NCI-H82 treated with DMSO at 0.1 percent for 48 hours (cell line): ENCODE data around the gene MYO1A.
A peak's percentile ranks its signal among the peaks of the same experiment; 100 is the strongest.

Source experiments
- DNase-seq: peaks from one replicate; lab custom pipeline; 2025; ENCODE audit not compliant: unreplicated experiment; lab: John Stamatoyannopoulos, UW

Gene MYO1A

DNA sequence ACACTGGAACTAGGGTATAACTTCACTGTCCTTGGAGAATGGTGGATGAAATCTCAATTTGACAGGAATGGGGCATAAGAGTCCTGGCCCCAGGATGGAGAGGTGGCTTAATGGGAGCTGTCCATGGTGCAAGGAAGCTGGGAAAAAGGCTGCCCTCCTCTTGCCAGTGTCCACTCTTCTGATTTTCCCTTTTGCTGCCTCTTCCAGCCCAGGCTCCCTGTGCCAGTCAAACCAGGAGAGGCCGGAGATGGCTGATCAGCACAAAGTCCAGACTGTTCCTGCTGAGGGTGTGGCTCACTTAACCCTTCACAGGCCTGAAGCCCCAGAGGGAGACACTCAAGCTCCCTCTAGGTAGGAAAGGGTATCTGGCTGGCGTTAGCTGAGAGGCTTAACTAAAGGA lies at the start of gene MYO1A:
Gene MYO1A, minus strand, starts transcription at position 240 of the 400 bp plus-strand sequence. CDS start 1,806 bp downstream, outside the sequence.
- no peak for DNase-seq

DNA sequence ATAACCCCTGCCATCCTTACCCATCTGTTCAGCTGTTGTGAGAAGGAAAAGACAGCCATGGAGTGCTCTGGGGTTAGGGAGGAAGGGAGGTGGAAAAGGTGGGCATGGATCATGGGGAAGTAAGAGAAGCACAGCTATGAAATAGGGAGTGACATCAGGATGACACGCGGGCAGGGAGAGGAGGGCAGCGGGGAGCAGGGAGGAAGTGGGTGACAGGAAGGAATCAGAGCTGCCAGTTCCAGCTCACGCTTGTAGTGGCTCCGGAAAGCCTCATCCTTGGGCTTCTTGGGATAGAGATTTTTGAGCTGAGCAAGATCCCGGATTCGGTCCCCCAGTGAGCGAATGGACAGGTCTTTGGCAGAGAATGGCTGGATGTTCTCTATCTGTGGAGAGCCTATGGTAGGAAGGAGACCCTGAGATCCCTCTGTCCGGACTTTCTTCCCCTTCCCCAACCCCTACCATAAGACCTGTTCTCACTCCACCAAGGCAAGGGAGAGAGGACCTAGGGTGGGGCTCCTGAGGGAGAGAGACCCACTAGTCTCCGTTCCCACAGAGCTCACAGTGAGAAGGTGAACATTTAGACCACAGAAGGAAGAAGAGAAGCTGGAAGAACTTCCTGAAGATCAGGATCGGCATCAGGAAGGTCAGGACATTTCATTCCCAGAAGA lies 49.3 kb upstream of the MYO1A start:
- no peak for DNase-seq

DNA sequence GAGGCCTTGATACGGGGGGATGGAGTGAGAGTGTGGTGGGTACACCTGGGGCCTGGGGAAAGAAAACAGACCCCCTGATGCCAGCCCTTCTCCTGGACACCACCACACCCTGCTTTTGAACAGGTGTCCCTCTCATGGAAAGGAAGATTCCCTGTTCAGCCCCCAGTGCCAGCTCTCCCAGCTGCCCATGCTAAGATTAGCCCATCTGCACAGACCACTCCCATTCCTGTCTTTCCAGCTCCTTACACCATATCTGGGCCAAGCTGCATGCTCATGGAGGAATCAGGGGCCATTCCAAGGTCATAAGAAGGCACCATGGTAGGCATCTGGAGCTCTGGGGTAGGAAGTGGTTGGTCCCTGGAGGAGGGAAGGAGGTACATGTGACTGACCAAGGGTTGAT lies 48.6 kb upstream of the MYO1A start:
- no peak for DNase-seq

DNA sequence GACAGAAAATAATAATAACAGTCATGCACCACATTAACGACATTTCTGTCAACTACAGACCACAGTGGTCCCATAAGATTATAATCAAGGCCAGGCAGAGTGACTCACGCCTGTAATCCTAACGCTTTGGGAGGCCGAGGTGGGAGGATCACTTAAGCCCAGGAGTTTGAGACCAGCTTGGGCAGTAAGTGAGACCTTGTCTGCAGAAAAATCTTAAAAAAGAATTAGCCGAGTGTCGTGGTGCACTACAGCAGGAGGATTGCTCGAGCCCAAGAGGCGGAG lies 47.6 kb upstream of the MYO1A start:
- no peak for DNase-seq

DNA sequence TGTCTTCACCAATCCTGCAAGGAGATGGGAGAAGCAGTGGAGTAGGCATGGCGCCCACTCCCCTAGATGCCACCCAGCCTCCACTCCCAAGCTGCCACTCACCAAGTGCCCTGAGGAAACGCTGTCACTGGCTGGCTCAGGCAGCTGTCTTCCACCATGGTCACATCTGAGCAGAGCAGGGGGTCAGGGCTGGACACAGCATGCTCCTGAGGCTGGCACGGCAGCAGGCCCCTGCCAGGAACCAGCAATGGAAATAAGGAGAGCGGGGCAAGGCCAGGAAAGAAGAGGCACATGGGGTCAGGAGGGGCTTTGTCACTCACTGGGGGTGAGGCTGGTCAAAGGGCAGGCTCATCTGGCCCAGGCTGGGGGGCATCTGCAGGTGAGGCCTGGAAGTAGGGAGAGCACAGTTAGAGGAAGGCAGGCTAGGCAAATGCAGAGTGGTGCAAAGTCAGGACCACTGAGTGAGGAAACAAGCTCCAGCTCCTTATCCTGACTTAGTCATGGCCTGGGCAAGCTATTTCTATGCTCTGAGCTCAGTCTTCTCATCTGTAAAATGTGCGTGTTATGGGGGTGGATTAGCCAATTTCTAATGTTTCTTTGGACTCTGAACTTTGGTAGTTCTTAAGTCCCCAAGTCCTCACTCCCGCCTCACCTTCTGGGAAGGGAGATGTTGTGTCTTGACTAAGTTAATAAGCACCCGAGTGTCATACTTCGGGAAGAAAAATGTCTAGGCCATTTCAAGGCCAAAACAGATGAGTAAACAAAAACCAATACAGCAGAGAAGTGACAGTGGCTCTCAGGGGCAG lies 47.0 kb upstream of the MYO1A start:
- no peak for DNase-seq

DNA sequence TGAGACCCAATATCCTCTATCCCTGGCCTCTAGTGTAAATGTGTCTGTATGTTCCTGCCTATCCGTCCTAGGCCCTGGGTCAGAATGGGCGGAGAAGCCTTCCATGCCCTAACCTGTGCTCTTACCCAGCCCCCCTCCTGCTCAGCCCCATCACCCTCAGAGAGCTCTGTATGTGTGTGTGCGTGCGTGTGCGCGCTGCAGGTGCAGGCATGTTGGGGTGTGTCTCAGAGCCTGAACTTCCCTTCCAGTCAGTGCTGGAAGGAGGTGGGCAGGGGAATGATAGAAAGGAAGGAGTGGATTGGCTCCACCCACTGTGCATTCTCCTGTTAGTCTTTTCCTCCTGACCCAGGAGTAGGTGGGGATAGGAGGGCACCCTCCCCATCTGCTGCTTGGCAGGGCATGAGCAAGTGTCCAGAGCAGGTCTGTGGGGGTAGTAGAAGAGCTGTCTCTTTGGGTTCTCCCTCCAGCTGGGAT lies 46.2 kb upstream of the MYO1A start:
- DNase-seq: no peak

DNA sequence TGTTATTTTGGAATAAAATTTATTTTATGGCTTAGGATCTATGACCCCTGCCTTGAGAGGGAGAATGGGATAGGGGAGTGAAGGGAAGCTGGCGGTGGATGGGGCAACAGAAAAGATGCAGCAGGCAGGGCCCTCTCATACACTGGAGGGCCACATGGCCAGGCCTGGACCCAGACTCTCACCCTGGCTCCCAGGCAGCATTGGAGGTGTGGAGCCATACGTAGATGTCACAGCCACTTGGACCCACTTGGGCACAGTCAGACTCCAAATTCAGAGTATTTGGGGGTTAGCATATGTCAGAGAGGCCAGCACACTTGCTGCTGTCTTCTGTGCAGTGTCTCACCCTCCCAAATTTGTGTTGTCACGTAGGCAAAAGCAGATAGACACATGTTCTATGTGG lies 45.5 kb upstream of the MYO1A start:
- DNase-seq: no peak

DNA sequence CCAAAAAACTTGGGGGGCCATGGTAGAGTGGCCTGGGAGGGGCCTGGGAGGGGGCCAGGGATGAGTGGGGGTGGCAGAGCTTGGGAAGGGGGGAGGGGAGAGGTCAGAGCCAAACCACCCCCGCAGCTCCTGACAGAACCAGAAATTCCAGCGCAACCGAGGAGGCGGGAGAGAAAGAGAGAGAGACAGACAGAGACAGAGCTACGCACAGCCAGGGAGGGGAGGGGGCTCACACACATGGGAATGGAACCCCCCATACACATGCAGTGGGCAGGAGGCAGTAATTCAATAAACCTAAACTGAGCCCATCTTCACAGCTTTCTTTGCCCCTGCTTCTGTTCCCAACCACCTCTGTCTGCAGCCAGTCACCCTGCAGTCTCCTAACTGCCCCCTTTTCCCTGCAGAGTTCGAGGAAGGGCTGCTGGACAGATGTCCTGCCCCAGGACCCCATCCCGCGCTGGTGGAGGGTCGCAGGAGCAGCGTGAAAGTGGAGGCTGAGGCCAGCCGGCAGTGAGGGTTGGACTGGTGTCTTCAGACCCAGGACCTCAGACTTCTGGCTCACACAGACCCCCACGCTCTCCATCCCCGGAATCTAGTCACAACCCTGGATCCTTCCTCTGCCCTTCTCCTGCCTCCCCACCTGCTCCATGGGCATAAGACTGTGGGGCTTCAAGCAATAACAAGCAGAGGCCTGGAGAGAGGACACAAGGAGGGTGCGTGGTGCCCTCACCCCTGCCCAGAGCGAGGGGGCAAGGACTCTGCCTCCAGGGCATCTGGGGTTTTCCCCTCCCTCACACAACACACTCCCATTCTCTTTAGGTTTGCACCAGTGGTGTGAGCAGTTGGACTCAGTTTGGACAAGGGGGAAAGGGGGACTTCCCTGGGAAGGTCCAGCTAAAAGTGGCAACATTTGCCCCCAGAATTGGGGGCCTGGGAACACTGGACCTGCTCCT lies 44.6 kb upstream of the MYO1A start:
- DNase-seq: no peak

DNA sequence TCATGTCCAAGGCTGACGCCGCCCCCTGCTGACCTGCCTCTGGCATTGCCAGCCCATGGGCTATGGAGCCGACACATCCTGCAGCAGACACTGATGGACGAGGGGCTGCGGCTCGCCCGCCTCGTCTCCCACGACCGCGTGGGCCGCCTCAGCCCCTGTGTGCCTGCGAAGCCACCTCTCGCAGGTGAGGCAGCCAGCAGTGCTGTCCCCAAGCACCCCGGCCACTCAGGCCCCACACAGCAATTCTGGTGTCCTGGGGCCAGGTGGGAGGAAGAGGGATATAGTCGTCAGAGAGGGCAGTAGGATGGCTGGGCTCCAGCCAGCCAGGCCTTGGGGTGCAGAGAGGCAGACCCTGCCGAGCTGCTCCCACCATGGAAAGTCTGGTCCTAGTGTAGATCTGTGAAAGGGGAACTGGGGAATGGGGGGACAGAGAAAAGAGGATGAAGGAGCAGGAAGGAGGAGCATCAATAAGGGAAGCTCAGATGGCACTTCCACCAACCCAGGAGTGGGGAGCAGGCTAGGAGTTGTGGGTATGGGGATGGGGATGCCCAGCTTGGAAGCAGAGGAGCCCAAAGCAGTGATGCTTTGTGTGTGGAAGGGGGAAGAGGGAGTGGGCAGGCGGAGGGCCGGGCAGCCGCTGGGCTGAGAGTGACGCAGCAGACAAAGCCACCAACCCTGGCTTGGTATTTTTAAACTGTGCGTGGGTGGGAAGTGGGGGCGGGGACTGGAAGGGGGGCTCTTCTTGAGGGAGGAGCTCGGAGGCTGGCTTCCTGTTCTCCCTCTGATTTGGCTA lies 43.7 kb upstream of the MYO1A start:
- DNase-seq: no peak

DNA sequence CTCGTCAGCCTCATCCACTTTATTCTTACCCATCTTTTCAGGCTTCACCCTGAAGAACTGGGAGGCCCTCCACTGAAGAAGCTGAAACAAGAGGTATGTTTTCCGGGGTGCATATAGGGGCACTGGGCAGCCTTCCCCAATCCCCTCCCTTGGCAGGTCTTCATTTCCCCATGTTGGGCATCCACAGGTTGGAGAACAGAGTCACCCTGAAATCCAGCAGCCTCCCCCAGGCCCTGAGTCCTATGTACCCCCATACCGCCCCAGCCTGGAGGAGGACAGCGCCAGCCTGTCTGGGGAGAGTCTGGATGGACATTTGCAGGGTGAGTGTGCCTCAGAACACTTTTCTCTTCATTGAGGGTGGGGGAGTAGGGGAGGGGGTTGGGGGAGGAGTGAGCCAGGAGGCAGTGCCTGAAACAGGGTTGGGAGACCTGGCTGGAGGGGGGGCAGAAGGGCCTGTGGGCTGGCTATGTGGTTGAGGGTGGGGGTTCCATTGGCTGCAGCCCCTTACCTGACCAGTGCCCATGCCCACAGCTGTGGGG lies 43.0 kb upstream of the MYO1A start:
- no peak for DNase-seq

DNA sequence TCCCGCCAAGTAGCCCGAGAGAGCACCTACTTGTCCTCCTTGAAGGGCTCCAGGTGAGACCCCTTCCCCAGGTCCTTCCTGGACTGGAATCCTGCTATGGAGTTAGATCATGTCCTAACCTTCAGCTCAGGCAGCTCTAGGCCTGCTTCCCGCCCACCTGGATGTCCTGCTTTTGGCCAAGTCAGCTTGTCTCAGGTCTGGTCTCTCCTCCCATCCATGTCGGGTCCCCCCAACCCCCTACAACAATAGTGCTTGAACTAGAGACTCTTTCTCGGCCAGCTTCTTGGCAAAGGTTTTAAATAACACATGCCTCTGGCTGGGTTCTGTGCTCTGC lies 42.6 kb upstream of the MYO1A start:
- no peak for DNase-seq

DNA sequence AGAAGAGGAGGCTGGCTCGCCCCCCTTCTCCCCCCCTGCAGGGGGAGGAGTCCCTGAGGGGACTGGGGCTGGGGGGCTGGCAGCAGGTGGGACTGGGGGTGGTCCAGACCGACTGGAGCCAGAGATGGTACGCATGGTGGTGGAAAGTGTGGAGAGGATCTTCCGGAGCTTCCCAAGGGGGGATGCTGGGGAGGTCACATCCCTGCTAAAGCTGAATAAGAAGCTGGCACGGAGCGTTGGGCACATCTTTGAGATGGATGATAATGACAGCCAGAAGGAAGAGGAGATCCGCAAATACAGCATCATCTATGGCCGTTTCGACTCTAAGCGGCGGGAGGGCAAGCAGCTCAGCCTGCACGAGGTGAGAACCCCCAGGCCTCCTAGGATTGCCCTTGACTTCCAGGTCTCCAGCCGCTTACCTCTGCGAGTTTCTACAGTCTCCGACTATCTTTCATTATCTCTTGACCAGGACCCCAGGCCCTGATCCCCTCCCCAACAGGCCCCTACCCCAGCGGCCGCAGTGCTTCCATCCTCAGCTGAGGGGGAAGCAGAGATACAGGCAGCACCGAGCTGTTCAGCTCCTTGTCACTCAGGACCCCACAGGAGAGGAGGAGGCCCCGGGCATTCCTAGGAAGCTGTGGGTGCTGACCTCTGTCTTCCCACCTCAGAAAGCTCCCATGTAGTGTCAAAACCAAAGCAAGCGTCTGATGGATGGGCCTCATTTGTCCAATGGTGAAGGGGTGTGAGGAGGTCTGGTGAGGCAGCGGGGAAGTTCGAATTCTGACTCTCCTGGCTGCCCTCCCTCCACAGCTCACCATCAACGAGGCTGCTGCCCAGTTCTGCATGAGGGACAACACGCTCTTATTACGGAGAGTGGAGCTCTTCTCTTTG lies 42.0 kb upstream of the MYO1A start:
- DNase-seq: no peak

DNA sequence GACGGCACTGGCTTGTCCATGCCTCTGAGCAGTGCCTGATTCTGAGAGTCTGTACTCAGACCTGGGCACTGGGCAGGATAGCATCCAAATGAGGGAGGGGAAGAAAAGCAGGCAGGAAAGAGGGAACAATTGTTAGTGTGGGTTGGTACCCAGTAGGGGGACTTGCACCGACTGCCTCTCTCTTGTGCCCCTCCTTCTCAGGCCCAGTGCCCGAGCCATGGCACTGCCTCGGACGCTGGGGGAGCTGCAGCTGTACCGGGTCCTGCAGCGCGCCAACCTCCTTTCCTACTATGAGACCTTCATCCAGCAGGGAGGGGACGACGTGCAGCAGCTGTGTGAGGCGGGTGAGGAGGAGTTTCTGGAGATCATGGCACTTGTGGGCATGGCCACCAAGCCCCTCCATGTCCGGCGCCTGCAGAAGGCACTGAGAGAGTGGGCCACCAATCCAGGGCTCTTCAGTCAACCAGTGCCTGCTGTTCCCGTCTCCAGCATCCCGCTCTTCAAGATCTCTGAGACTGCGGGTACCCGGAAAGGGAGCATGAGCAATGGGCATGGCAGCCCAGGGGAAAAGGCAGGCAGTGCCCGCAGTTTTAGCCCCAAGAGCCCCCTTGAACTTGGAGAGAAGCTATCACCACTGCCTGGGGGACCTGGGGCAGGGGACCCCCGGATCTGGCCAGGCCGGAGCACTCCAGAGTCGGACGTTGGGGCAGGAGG lies 41.2 kb upstream of the MYO1A start:
- no peak for DNase-seq

DNA sequence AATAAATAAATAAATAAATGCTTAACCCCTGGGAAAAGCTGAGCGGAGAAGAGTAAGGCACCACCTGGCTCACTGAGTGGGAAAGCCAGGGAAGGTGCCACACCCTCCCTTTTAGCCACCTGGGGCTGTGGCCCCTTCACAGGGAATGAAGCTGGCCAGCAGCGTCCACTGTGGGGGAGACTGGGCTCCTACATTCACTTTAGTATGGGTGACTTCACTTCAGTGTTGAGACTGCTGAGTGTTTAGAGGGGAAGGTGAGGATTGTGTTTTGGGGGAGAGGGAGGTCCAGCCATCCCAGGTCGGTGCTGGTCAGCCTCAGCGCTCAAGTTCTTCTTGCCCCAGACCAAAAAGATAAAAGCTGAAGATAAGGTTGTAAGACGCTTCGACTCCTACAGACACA lies 40.6 kb upstream of the MYO1A start:
- no peak for DNase-seq

DNA sequence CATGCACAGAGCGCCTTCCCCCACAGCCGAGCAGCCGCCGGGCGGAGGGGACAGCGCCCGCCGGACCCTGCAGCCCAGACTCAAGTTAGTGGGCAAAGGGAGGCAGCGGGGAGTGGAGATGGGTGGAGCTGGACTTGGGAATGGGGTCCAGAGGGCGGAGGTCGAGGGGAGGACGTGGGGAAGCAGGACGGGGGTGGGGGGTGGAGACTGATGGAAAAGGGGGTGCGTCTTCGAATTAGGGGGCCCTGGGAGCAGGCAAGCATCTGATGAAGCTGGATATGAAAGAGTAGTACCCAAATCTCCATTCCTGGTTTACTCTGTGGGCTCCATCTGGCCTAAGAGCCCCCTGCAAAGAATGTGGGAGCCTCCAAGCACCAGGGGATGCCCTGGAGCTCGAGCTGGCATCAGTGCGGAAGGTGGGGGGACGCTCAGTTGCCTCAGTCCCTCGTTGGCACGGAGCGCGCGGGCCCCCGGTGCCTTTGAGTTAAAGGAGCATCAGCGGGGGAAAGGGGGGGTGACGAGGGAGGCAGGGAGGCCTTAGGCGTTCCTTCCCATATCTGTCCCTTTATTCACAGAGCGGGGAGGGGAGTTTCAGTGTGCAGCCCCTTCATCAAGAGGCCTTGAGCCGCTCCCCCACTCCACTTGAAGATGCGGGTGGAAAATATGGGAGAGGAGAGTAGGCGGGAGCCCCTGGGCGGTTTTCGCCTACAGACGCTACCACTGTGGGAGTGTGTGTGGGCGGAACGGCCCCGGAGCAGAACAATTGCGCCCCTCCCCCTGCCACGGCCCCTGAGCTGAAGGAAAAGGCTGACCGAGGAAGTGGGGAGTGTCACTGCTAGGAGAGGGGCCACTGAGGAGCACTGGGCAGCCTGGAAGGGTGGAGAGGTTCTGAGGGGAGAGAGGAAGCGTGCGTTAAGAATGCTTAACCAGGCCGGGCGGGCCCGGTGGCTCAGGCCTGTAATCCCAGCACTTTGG lies 39.6 kb upstream of the MYO1A start:
- DNase-seq: peak; percentile 43

DNA sequence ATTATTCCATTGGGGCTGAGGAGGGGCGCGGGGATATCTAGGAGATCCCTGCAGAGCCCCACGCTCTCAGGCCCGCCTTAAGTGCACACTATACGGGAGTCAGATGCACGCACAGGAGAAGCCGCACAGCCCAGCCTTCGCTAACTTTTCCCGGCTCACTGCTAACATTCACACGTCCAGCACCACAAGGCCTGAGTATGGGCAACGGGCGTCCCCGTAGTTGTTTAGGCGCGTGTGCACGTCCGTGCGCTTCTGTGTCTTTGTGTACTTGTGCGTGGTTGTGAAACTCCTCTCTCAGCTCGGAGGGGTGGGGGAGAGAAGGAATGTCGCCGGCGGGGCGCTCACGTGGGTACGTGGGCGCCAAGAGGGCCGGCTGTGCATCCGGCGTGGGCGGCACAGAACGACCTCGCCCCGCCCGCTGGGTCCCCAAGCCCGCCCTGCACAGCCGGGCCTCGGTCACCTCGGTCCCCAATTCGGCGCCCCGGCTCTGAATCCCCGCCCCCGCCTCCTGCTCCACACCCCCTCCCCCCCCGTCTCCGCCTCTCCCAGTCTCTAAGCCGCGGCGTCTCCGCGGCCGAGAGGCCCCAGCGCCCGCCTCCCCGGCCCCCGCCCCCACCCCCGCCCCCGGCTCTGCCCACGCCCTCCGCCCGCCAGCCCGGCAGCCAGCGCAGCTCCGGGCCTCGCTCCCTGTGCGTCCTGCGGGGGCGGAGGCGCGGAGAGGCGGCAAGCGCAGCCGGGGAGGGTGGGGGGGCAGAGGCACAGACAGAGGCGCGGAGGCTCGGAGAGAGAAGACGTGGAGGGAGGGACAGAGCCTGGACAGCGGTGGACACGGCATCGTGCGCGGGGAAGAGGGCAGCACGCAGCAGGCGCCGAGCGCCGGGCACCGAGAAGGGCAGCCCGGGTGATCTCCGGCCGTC lies 38.7 kb upstream of the MYO1A start, which contains the start of gene NAB2:
Gene NAB2, plus strand, starts transcription at position 761 of the 917 bp plus-strand sequence. CDS start 158 bp downstream, outside the sequence.
- DNase-seq: peak; percentile 84
